HCT116 (cell line): ENCODE measurements around the gene CLN3.

Experiments used
- CBX3 ChIP-seq: IDR thresholded peaks from 2 replicates; pipeline ENCODE4 v1.6.1; 2012; ENCODE audit warnings: low read depth
- CTCF ChIP-seq, 3 experiments: fragments of 200-600 bp in 1 of 3; sonication (generic) in 1 of 3; IDR thresholded peaks in 2 of 3; conservative IDR thresholded peaks in 1 of 3; 2 replicates each; pipeline ENCODE4 v1.5.1; 2012 to 2017; ENCODE audit warnings: low read depth in 2 of 3, low read length in 2 of 3, antibody characterized with exemption in 1 of 3, borderline replicate concordance in 1 of 3, control low read depth in 1 of 3, mild to moderate bottlenecking in 1 of 3, mixed read lengths in 1 of 3, mixed run types in 1 of 3, moderate library complexity in 1 of 3; ENCODE audit not compliant: insufficient read depth in 1 of 3
- EZH2 ChIP-seq: fragments of 200-600 bp; sonication (generic); IDR thresholded peaks from 2 replicates; pipeline ENCODE4 v1.6.1; 2017; ENCODE audit warnings: antibody characterized with exemption, mixed run types
- MAX ChIP-seq: IDR thresholded peaks from 2 replicates; pipeline ENCODE4 v1.6.1; 2012
- POLR2A ChIP-seq: IDR thresholded peaks from 2 replicates; pipeline ENCODE4 v1.7.0; 2011; ENCODE audit warnings: borderline replicate concordance; ENCODE audit not compliant: insufficient read depth, insufficient read length; ENCODE audit errors: extremely low read depth
- POLR2AphosphoS5 ChIP-seq: IDR thresholded peaks from 2 replicates; pipeline ENCODE4 v1.6.1; 2011; ENCODE audit warnings: mild to moderate bottlenecking, low read depth, low read length, moderate library complexity
- RAD21 ChIP-seq: IDR thresholded peaks from 2 replicates; pipeline ENCODE4 v1.6.1; 2012; ENCODE audit warnings: low read depth, mild to moderate bottlenecking
- SP1 ChIP-seq: IDR thresholded peaks from 2 replicates; pipeline ENCODE4 v1.6.1; 2012; ENCODE audit warnings: low read depth
- YY1 ChIP-seq: IDR thresholded peaks from 2 replicates; pipeline ENCODE4 v1.6.1; 2011; ENCODE audit warnings: low read length, low read depth, moderate library complexity, mild to moderate bottlenecking; ENCODE audit not compliant: insufficient replicate concordance; ENCODE audit errors: extremely low read depth
- ZBTB33 ChIP-seq: IDR thresholded peaks from 2 replicates; pipeline ENCODE4 v1.6.1; 2011; ENCODE audit warnings: mild to moderate bottlenecking, low read length, moderate library complexity; ENCODE audit not compliant: insufficient replicate concordance; ENCODE audit errors: extremely low read depth

- TF ChIP-seq EZH2: no peak
- no peak for TF ChIP-seq POLR2AphosphoS5
- TF ChIP-seq CBX3: no peak
- TF ChIP-seq SP1: no peak
- TF ChIP-seq CTCF (IDR thresholded peaks at IDR 0.05 in 2 of 3, conservative IDR thresholded peaks at IDR 0.05 in 1 of 3; ENCODE audit: borderline replicate concordance in 1 of 3, insufficient read depth in 1 of 3, low read depth in 2 of 3, low read length in 2 of 3): no peak
- no peak for TF ChIP-seq RAD21
- no peak for TF ChIP-seq MAX
- no peak for TF ChIP-seq ZBTB33
- TF ChIP-seq YY1: no peak
- TF ChIP-seq POLR2A: no peak
These were observed 32.9 kb upstream of the CLN3 start for GRCh38 chr16:28524681-28525171.
